Tibial nerve (tissue), 3 donors: ENCODE measurements around the gene RNF146.

Experiments
- POLR2A ChIP-seq, 2 donors: fragments of 450-650 bp; IDR thresholded peaks; one replicate each; pipeline ENCODE4 v1.6.1; 2017; ENCODE audit warnings: antibody characterized with exemption in 2 of 2, mild to moderate bottlenecking in 2 of 2, moderate library complexity in 2 of 2
- TF ChIP-seq, protein P1 (sequence below), 5 experiments: fragments of 200-600 bp in 3 of 5; fragments of 450-650 bp in 2 of 5; sonication (generic) in 3 of 5; IDR thresholded peaks; one replicate each; pipeline ENCODE4 v1.5.1; 2016 to 2019; ENCODE audit warnings: antibody characterized with exemption in 5 of 5, mild to moderate bottlenecking in 3 of 5, moderate library complexity in 2 of 5

DNA sequence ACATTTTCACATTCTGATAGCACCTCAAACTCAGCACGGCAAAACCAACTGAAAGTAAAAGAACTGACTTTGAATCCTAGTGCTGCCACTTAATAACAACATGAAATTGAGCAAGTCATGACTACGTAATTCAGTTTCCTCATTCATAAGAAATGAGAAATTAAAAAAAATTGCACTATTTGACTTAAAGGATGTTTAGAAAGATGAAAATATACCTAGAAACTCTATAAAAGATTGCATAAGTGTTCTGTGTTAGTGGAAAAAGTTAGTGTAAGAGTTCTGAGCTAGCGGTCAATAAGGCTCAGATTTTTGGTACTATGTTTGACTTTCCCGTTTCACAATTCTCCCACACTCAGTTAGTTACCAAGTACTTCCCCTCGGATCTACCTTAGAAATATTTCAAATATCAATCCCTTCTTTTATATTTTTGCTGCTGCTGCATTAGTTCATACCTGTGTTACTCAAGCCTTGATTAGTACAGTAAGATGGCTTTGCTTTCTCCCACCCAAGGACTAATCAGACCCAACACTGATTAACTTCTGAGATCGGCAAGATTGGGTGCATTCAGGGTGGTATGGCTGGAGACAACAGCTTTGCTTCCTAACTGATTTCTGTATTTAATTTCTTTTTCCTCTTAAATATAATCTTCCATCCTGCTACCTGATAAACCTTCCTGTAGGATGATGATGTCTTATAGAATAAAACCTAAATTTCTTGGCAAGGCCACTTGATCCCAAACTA, 50.9 kb downstream of the RNF146 start:
- no peak for TF ChIP-seq POLR2A (IDR thresholded peaks at IDR 0.05)
- TF ChIP-seq, protein P1, sequence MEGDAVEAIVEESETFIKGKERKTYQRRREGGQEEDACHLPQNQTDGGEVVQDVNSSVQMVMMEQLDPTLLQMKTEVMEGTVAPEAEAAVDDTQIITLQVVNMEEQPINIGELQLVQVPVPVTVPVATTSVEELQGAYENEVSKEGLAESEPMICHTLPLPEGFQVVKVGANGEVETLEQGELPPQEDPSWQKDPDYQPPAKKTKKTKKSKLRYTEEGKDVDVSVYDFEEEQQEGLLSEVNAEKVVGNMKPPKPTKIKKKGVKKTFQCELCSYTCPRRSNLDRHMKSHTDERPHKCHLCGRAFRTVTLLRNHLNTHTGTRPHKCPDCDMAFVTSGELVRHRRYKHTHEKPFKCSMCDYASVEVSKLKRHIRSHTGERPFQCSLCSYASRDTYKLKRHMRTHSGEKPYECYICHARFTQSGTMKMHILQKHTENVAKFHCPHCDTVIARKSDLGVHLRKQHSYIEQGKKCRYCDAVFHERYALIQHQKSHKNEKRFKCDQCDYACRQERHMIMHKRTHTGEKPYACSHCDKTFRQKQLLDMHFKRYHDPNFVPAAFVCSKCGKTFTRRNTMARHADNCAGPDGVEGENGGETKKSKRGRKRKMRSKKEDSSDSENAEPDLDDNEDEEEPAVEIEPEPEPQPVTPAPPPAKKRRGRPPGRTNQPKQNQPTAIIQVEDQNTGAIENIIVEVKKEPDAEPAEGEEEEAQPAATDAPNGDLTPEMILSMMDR (IDR thresholded peaks at IDR 0.05), result no peak
